Fibroblast of upper back skin (primary cell): ENCODE measurements around the gene EREG.
"Not testable (repeated sequence)": the region's sequence is repeated elsewhere in the genome, so short reads cannot be mapped to it uniquely, and the experiment has no call there.

Experiments used
- DNase-seq: peaks from one replicate; pipeline ENCODE4 v3.0.0-alpha.2; 2013

EREG gene, protein sequence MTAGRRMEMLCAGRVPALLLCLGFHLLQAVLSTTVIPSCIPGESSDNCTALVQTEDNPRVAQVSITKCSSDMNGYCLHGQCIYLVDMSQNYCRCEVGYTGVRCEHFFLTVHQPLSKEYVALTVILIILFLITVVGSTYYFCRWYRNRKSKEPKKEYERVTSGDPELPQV

GRCh38 chr4:74364652-74365491, at the start of gene EREG:
EREG (plus strand) TSS chr4:74365145; CDS start chr4:74365309, 164 bp downstream.
- peak; percentile 44 for DNase-seq

GRCh38 chr4:74315376-74315775, 49.6 kb upstream of the EREG start:
- no peak for DNase-seq

GRCh38 chr4:74316397-74316796, 48.5 kb upstream of the EREG start:
- peak; percentile 30 for DNase-seq

GRCh38 chr4:74317616-74318246, 47.2 kb upstream of the EREG start:
- peak; percentile 15 for DNase-seq

DNA sequence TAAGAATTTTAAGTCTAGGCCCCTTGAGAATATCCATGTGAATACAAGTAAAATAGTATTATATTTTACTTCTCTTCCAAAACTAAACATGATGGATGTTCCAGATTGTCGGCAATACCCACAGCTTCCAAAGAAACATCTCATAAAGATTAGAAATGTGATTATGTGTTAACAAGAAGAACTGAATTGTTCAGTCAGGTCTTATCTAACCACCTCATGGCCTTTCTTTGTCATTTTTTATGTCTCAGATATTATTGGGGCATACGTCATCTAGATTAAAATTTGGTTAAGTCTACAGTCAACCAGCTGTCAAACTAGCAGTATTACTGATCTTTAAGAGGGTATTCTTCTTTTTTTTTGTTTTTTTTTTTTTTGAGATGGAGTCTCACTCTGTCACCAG, 46.7 kb upstream of the EREG start:
- no peak for DNase-seq

DNA sequence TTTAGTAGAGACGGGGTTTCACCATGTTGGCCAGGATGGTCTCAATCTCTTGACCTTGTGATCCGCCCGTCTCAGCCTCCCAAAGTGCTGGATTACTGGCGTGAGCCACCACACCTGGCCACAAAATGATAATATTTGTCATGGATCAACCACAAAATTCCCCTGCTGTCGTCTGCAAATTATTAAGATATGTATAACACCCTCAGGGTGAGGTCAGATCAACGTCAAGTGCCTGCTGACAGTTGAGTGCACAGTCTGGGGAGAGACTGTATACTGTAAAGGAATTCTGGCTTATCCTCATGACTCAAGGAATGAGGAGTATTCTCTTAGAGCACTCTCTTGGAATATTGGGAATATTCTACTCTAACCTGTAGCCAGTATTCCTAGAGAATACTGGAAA, 45.5 kb upstream of the EREG start:
- DNase-seq = peak; percentile 40

DNA sequence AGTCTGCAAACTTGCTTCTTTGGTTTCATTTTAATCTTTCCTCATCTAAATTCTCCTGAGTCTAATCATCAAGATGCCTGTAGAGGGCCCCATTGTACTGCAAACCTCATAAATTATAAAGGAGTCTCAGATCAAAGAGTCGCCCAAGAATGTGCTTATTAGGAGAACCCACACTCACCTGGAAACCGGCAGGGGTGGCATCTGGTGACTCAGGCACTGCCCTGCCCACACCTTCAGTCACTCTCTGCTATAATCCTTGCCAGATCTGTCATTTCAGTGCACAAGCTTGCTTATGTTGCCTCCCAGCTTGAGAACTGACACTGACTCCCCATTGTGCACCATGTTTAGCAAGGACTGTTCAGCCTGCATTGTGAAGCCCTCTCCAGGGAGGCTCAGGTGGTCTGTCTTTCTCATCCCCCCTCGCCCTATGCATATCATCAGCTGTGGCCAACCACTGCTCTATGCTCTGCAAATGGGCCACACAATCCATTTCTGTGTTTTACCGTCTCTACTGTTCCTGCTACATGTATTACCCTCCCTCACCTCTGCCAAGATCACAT, 44.3 kb upstream of the EREG start:
- peak; percentile 63 for DNase-seq

DNA sequence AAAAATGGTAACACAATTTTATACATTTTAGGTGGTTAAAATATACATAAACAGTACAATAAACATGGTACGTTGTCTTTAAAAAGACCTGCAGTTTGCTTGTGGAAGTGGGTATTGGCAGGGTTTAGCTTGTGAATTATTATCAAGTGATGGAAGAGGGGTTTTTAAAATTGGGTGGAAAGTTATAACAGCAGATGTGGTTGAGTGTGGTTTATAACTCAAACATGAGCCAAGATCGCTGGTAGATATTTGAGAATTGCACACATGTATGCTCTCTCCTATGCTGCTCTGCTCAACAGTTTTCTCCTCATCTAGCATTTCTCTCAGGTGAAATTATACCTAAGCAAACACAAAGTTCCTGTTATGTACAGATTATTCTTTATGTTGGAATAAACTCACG, 42.6 kb upstream of the EREG start:
- no peak for DNase-seq

- no peak for DNase-seq
These were observed 41.3 kb upstream of the EREG start for GRCh38 chr4:74323663-74324062.

- DNase-seq = no peak
These were observed 40.7 kb upstream of the EREG start for GRCh38 chr4:74324262-74324661.

DNA sequence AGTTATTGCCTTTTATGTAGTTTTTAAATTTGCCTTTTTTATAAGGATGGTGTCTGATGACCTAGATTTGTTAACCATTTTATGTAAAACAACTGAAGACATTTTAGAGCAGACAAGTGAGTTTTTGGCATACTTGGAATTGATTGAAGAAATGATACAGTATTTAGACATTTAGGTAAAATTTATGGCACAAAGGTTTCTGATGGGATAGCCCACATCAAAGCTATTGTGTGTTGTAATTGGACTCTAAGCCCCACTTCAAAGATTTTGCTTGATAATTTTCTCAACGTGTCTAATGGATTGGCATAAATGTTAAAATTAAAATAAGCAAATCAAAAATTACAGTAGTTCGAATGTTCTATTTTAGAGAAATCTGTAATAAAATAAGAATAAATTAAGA, 39.1 kb upstream of the EREG start:
- DNase-seq = no peak

DNA sequence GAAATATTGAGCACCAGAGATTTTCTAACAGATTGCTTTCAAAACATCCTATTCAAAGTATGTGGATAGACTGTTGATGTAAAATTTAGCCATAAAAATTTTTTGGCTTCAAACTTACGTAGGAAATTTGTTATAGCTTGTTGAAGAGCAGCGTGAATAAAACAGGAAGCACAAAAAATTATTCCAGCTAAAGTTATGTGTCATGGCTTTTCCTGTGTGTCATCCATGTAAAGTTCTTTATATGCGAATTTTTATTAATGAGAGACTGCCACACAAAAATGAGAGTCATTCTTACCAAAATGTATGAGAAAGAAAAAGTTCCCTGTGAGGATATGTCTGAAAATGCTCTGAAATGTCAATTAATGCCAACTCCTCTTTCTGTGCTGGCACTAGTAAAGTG, 37.2 kb upstream of the EREG start:
- peak; percentile 35 for DNase-seq

DNA sequence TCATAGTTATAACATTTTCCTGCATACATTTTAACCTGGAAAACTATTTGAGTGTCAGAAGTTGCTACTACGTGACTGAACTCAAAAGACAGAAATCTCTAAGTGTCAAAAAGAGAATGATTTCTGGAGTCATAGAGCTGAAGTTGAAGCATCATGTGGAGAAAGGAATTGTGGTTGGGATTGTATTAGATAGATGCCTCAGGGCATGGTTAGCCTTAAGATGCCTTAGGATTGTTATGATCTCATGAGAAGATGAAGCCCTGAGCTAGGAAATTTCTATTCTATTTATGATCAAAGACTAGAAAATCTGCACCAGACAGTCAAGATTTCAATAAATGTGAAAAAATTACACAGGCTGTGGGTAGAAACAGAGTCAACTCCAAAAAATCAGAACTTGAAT, 36.4 kb upstream of the EREG start:
- DNase-seq = no peak

DNA sequence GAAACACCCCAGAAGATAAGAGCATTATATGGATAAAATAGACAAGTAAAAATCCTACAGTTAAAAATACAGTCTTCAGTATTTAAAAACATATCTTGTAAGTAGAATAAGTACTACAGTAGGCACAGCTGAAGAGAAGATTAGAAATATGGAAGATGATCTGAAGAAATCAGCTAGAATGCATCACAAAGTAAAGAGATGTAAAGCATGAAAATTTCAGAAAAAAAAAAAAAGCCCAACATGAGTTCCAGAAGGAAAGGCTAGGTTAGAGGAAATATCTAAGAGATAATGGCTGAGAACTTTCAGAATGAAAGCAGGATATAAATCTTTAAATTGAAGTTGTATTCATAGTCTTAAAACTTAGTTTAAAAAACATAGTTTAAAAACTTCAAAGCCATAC, 35.6 kb upstream of the EREG start:
- DNase-seq = no peak

- no peak for DNase-seq
These were observed 34.6 kb upstream of the EREG start for GRCh38 chr4:74330295-74330750.

- DNase-seq = no peak
These were observed 33.7 kb upstream of the EREG start for GRCh38 chr4:74331252-74331651.

DNA sequence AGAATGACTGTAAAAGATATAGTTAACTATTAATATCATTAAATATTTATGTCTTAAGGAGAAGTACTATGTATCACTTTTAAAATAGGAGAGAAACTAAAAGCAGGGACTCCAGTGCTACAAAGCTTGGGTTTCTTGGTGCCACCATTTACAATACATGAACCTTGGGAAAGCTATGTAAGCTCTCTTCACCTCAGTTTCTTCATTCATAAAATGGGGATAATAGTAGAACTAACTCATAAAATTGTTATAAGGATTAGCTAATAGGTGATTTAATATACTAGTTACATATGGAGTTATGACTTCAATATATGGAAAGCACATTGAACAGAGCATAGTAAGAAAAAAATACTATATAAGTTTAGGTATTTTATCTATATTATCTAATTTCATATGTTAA, 33.0 kb upstream of the EREG start:
- DNase-seq = no peak

DNA sequence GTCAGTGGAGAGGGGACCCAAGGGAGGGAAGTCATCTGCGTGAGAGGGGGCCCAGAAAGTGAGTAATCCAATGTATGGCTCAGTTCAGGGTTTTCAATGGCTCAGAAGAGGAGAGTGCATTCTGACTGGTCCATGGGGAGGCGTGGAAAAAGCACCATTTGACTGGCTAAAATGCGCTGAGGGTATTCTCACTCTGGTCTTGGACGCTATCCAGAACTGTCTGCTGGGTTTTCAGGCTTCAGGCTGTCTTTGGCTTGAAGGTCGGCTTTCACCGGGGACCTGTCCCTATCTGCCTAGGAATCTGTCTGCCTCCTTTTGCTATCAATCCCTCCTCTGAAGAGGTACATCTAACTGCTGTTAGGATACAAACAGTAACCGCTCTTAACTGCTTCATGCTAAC, 30.3 kb upstream of the EREG start:
- no peak for DNase-seq

- DNase-seq = no peak
These were observed 29.5 kb upstream of the EREG start for GRCh38 chr4:74335341-74336021.

DNA sequence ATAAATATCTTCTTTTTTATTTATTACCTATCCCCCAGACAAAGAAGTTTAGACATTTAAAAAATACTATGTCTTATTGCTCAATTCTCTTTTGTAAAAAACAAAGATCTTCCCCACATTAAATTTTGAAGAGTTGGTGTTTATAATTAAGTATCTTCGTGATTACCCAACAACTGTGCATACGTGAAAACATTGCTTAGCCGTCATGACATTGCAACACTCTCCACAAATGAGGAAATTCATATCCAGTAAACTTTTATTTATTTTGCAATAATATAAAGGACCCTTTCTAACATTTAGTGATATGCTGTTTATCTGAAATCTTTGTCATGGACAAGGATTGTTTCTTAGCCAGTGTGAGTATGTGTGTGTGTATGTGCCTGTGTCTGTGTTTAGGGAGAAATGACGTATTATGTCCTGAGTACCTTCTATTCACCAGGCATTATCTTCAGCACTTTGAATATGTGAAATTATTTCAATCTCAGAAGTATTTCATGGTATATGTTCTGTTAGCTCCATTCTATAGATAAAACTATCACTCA, 26.1 kb upstream of the EREG start:
- no peak for DNase-seq

- no peak for DNase-seq
These were observed 25.4 kb upstream of the EREG start for GRCh38 chr4:74339501-74339900.

GRCh38 chr4:74340421-74340820, 24.5 kb upstream of the EREG start:
- DNase-seq = not testable (repeated sequence)

- no peak for DNase-seq
These were observed 20.9 kb upstream of the EREG start for GRCh38 chr4:74344031-74344430.
